HL-60 (cell line): ENCODE measurements around the gene SLC26A3.

Experiments
- GABPA ChIP-seq: IDR thresholded peaks from 2 replicates; pipeline ENCODE4 v1.6.1; 2012; ENCODE audit warnings: low read depth
- POLR2AphosphoS5 ChIP-seq: IDR thresholded peaks from 2 replicates; pipeline ENCODE4 v1.6.1; 2012; ENCODE audit warnings: low read depth
- SPI1 ChIP-seq: IDR thresholded peaks from 2 replicates; pipeline ENCODE4 v1.6.1; 2012; ENCODE audit warnings: low read depth, mild to moderate bottlenecking, borderline replicate concordance
- TF ChIP-seq, protein P1 (sequence below): IDR thresholded peaks from one replicate; pipeline ENCODE4 v1.5.1; 2011; ENCODE audit warnings: low read length, control low read depth, inconsistent platforms; ENCODE audit not compliant: insufficient read depth

DNA sequence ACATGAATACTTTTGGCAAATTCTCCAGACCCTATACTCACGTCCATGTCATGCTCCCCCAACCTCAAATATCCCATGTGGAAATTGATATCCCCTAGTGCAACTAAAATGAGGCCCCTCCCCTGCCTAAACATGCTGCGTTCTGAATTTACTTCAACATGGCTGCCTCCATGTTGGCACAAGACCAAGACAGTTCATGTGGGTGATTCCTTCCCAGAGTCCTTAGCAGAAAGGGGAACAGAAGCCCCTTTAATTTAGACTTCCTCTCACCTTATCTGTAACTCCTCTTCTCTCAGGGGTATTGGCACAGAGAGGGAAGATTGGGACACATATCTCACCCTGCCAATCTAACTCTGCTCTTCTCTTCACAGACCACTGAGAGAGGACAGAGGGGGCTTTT, 24.5 kb upstream of the SLC26A3 start:
- TF ChIP-seq, protein P1, sequence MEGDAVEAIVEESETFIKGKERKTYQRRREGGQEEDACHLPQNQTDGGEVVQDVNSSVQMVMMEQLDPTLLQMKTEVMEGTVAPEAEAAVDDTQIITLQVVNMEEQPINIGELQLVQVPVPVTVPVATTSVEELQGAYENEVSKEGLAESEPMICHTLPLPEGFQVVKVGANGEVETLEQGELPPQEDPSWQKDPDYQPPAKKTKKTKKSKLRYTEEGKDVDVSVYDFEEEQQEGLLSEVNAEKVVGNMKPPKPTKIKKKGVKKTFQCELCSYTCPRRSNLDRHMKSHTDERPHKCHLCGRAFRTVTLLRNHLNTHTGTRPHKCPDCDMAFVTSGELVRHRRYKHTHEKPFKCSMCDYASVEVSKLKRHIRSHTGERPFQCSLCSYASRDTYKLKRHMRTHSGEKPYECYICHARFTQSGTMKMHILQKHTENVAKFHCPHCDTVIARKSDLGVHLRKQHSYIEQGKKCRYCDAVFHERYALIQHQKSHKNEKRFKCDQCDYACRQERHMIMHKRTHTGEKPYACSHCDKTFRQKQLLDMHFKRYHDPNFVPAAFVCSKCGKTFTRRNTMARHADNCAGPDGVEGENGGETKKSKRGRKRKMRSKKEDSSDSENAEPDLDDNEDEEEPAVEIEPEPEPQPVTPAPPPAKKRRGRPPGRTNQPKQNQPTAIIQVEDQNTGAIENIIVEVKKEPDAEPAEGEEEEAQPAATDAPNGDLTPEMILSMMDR: no peak
- TF ChIP-seq POLR2AphosphoS5 (no peak), GABPA (no peak), SPI1 (no peak)
